Activated T-helper 1 cell treated with Interleukin-2 at 50 U/mL for 16 hours (primary cell): ENCODE measurements around the gene NPY.

Experiments used
- DNase-seq: peaks from one replicate; pipeline ENCODE4 v3.0.0-alpha.2; 2020; ENCODE audit warnings: low read depth

Gene NPY

GRCh38 chr7:24316340-24316739 is 32.4 kb downstream of the NPY start:
- no peak for DNase-seq

GRCh38 chr7:24318326-24318725 is 34.3 kb downstream of the NPY start:
- DNase-seq: no peak

- DNase-seq: no peak
These were observed 35.2 kb downstream of the NPY start for GRCh38 chr7:24319209-24319608.

- DNase-seq: no peak
These were observed 40.0 kb downstream of the NPY start for GRCh38 chr7:24323961-24324480.

GRCh38 chr7:24325708-24326107 is 41.7 kb downstream of the NPY start:
- DNase-seq: no peak

GRCh38 chr7:24328050-24328449 is 44.1 kb downstream of the NPY start:
- DNase-seq: no peak

GRCh38 chr7:24328894-24329293 is 44.9 kb downstream of the NPY start:
- DNase-seq: no peak

- no peak for DNase-seq
These were observed 50.0 kb downstream of the NPY start for GRCh38 chr7:24334012-24334411.

- no peak for DNase-seq
These were observed 50.6 kb downstream of the NPY start for GRCh38 chr7:24334627-24335026.

- DNase-seq: no peak
These were observed 52.5 kb downstream of the NPY start for GRCh38 chr7:24336461-24336860.

- DNase-seq: no peak
These were observed 53.2 kb downstream of the NPY start for GRCh38 chr7:24337180-24337579.

GRCh38 chr7:24339575-24339974 is 55.6 kb downstream of the NPY start:
- no peak for DNase-seq

GRCh38 chr7:24340727-24341126 is 56.7 kb downstream of the NPY start:
- DNase-seq: no peak
